Common myeloid progenitor, CD34-positive (primary cell): Measurements from ENCODE around the gene IDI1. TPM values are rescaled to one million over a fixed set of nuclear protein-coding genes. Genes with fewer than 3 reads are reported as not detected.
A peak's percentile ranks its signal among the peaks of the same experiment; 100 is the strongest.

ENCODE experiments used
- CTCF ChIA-PET: fragments of 350-600 bp; sonication (Branson Sonifier 250); formaldehyde crosslinking; loops from one replicate; lab custom pipeline; 2021; ENCODE audit warnings: antibody characterized with exemption; lab: Charles Lee
- POLR2A ChIA-PET: fragments of 350-600 bp; sonication (Branson Sonifier 250); formaldehyde crosslinking; loops from one replicate; lab custom pipeline; 2021; ENCODE audit warnings: antibody characterized with exemption; lab: Charles Lee
- DNase-seq, 3 donors: peaks; one replicate each; pipeline versions ENCODE4 v3.0.0 to v3.0.0-alpha.2; 2013
- H3K27ac ChIP-seq, 2 experiments: 1 replicate in 1 of 2; 2 replicates in 1 of 2; pipeline ENCODE4 v1.7.0; 2013; ENCODE audit warnings: inconsistent platforms in 2 of 2, low read length in 2 of 2, mild to moderate bottlenecking in 2 of 2, low read depth in 1 of 2, moderate library complexity in 1 of 2; ENCODE audit not compliant: severe bottlenecking in 2 of 2, insufficient read depth in 1 of 2, poor library complexity in 1 of 2
- H3K27me3 ChIP-seq, 5 experiments: replicated peaks in 2 of 5; 1 replicate in 3 of 5; 2 replicates in 2 of 5; pipeline versions ENCODE4 v1.6.1 to v1.7.0; 2013; ENCODE audit warnings: low read length in 4 of 5, mild to moderate bottlenecking in 2 of 5, moderate library complexity in 2 of 5, inconsistent platforms in 1 of 5; ENCODE audit not compliant: insufficient read depth in 5 of 5, control insufficient read depth in 4 of 5
- H3K36me3 ChIP-seq, 4 experiments: 1 replicate in 2 of 4; 2 replicates in 2 of 4; pipeline versions ENCODE4 v1.6.1 to v1.7.0; 2013; ENCODE audit warnings: low read length in 3 of 4, control low read depth in 1 of 4, mild to moderate bottlenecking in 1 of 4; ENCODE audit not compliant: control insufficient read depth in 4 of 4, insufficient read depth in 4 of 4
- H3K4me1 ChIP-seq, 4 experiments: 1 replicate in 3 of 4; 2 replicates in 1 of 4; pipeline versions ENCODE4 v1.6.1 to v1.7.1; 2013; ENCODE audit warnings: low read length in 3 of 4, mild to moderate bottlenecking in 3 of 4, control low read depth in 1 of 4, inconsistent platforms in 1 of 4, moderate library complexity in 1 of 4; ENCODE audit not compliant: control insufficient read depth in 4 of 4, insufficient read depth in 4 of 4; ENCODE audit errors: control extremely low read depth in 1 of 4
- H3K4me3 ChIP-seq, 7 experiments: 1 replicate in 4 of 7; 2 replicates in 3 of 7; pipeline versions ENCODE4 v1.5.1 to v1.7.0; 2013; ENCODE audit warnings: mild to moderate bottlenecking in 7 of 7, low read length in 6 of 7, moderate library complexity in 6 of 7, inconsistent platforms in 2 of 7, low read depth in 2 of 7, control low read depth in 1 of 7; ENCODE audit not compliant: insufficient read depth in 4 of 7, control insufficient read depth in 1 of 7; ENCODE audit errors: extremely low read depth in 1 of 7
- H3K9me3 ChIP-seq, 5 experiments: 1 replicate in 4 of 5; 2 replicates in 1 of 5; pipeline versions ENCODE4 v1.6.1 to v1.7.1; 2013; ENCODE audit warnings: low read length in 4 of 5, mild to moderate bottlenecking in 2 of 5, inconsistent platforms in 1 of 5, low read depth in 1 of 5, moderate library complexity in 1 of 5; ENCODE audit not compliant: control insufficient read depth in 4 of 5, insufficient read depth in 2 of 5; ENCODE audit errors: control extremely low read depth in 1 of 5
- whole genome bisulfite sequencing: methylation state at CpG from one replicate; pipeline ENCODE4 v1.1.5; 2013; ENCODE audit not compliant: insufficient coverage; 5-methylcytosine and 5-hydroxymethylcytosine counted together
- polyA plus RNA-seq: library from polyadenylated mRNA; unstranded; fragments of 120-200 nt; gene quantifications from one replicate; pipeline ENCODE4 v1.2.1, GENCODE V29; 2013

IDI1 gene
- polyA plus RNA-seq: 86.5 TPM

DNA sequence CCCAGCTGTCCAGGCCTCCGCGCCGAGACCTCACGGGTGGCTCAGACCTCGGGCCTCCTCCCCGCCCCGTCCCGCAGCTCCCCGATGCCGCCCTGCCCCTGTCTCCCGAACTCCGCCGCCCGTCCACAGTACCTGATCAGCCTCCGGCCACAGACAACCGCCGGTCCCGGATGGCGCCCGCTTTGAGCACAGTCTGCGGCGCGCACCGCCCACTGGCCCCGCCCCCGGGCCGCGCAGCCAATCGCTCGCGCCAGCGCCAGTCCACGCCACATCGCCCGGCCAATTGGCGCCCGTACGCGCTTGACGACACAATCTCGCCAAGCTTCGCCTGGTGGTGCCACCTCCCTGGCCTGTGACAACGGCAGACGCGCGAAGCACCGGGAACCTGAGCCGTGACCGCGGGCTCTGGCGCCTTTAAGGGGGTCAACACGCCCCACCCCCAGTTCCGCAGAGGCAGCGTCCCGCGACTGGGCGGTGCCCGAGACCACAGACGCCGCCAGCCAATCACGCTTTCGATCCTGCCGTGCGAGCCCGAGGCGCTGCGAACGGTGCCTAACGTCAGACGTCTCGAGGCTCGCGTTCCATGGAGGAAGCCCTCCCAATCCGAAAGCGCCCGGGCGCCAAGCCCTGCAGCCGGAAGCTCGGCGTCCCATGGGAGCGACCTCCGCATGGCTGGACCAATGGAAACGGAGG, at the start of gene IDI1:
IDI1 (minus strand) TSS at position 388 of the 693 bp plus-strand sequence; CDS start at position 272, 116 bp downstream.
- Histone ChIP-seq H3K4me3 (peak within 1 kb of the TSS; percentile 60 to 100 (median 95)), H3K36me3 (peaks cover 4 to 40% (median 8%) of the 10 kb centered on the region in 4 experiments), H3K27ac (peak within 1 kb of the TSS; percentile 94 to 96), H3K4me1 (peaks cover 14 to 47% (median 33%) of the 10 kb centered on the region in 4 experiments), H3K27me3 (no peaks in the 10 kb centered on the region), H3K9me3 (no peaks in the 10 kb centered on the region)
- WGBS: under 1% methylated on average over 52 of the region's 83 CpGs
- ChIA-PET POLR2A (interaction anchor here (0.6 to 1.6 kb wide), 5 partner anchors 9 to 117 kb away, joined by 3 to 8 read pairs (median 5); partner anchors contain the start of gene LARP4B), CTCF (no interaction called here)
- peak; percentile 97 to 99 (median 99) for DNase-seq

DNA sequence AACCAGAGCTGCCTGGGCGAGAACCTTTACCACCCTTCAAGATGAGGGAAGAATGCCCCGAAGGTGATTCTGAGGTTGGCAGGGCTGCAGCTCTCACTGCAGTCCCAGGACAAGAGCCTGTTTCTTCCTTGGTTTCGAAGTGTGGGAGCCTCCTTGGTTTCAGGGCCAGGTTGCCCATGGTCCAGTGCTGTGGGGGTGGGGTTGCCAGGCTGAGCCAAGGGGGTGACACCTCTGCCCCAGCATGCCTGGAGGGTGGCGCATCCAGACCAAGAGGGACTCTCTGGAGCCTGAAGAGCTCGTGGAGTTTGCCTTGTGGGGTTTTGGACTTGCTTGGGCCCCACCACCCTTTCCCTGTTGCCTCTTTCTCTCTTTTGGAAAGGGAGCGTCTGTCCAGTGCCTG, 48.5 kb upstream of the IDI1 start:
- CTCF ChIA-PET: no interaction called here

GRCh38 chr10:1096287-1096889, 47.5 kb upstream of the IDI1 start:
- DNase-seq: no peak
- Histone ChIP-seq H3K4me1 (no peaks in the 10 kb centered on the region), H3K36me3 (peaks cover 13 to 76% (median 63%) of the 10 kb centered on the region in 4 experiments), H3K9me3 (no peaks in the 10 kb centered on the region), H3K4me3 (no peak overlapping the region), H3K27ac (no peak overlapping the region), H3K27me3 (no peaks in the 10 kb centered on the region)
- POLR2A ChIA-PET: no interaction called here
- 90% methylated on average over 27 of the region's 27 CpGs for WGBS
- CTCF ChIA-PET: interaction anchor here (0.9 kb wide), 1 partner anchor 15 kb away, joined by 3 read pairs; no protein-coding TSS in a partner anchor

More for the DNA sequence above, 48.5 kb upstream of the IDI1 start:
- H3K27ac ChIP-seq: no peak overlapping the region
- DNase-seq: no peak
- H3K9me3 ChIP-seq: no peaks in the 10 kb centered on the region
- POLR2A ChIA-PET: no interaction called here
- H3K27me3 ChIP-seq: no peaks in the 10 kb centered on the region
- 100% methylated on average over 5 of the region's 6 CpGs for WGBS
- H3K4me3 ChIP-seq: no peak overlapping the region
- H3K4me1 ChIP-seq: no peaks in the 10 kb centered on the region
- H3K36me3 ChIP-seq: peaks cover 11 to 83% (median 71%) of the 10 kb centered on the region in 4 experiments

DNA sequence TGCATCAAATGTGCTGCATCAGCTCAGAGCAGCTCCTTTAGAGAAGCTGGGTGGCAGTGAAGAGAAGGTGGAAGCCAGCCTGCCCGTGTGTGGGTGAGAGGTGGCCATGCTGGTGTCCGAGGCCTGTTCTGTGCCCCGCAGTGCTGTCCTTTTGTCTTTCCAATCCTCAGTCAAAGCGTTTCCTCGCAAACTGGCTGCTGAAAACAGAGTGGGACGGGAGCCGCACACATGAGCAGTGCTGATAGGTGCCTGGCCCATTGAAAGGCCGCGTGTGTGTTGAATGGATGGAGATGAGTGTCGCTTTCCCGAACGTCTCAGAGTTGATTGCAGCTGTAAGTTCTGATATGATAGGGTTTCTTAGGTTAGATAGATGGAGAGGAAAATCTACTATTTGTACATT, 46.6 kb upstream of the IDI1 start:
- Histone ChIP-seq H3K27me3 (no peaks in the 10 kb centered on the region), H3K36me3 (peaks cover 16 to 75% (median 62%) of the 10 kb centered on the region in 4 experiments), H3K9me3 (no peaks in the 10 kb centered on the region), H3K4me1 (no peaks in the 10 kb centered on the region), H3K27ac (no peak overlapping the region), H3K4me3 (no peak overlapping the region)
- no peak for DNase-seq
- POLR2A ChIA-PET: no interaction called here
- CTCF ChIA-PET: no interaction called here
- WGBS: 92% methylated on average over 12 of the region's 12 CpGs

DNA sequence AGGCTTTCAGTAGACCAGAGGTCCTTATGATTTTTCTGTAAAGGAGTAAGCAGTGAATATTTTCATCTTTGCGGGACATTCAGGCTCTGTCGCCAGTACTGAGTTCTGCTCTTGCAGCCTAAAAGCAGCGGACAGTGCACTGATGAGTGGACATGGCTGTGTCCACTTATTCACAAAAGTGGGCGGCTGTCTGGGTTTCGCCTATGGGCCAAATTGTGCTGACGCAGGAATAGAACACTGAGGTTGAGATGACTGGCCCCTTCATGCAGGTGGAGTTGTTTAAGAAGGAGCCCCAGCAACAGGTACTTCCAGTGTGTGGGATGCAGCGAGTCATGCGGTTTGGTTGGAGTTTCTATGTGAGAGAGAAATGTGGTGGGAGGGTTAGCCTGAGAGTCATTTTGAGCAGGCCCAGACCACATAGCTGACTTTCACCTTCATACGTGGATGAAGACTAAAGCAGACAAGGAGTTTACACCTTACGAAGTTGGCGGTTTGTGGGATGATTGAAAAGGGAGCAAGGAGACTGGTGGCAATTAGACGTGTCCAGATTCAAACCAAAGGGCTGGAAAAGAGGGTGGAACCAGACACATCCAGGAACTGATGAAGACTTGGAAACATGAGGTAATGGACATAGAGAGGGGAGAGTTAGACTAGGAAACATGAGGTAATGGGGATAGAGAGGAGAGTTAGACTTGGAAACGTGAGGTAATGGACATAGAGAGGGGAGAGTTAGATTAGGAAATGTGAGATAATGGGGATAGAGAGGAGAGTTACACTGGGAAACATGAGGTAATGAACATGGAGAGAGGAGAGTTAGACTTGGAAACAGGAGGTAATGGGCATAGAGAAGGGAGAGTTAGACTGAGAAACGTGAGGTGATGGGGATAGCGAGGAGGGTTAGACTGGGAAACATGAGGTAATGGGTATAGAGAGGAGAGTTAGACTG, 45.5 kb upstream of the IDI1 start:
- Histone ChIP-seq H3K36me3 (peaks cover 16 to 76% (median 62%) of the 10 kb centered on the region in 4 experiments), H3K9me3 (no peaks in the 10 kb centered on the region), H3K27me3 (no peaks in the 10 kb centered on the region), H3K27ac (no peak overlapping the region), H3K4me3 (no peak overlapping the region), H3K4me1 (no peaks in the 10 kb centered on the region)
- CTCF ChIA-PET: no interaction called here
- POLR2A ChIA-PET: no interaction called here
- WGBS: 98% methylated on average over 13 of the region's 15 CpGs
- no peak for DNase-seq

- peaks cover 16 to 76% (median 60%) of the 10 kb centered on the region in 4 experiments for H3K36me3 ChIP-seq
- no peak for DNase-seq
- POLR2A ChIA-PET: no interaction called here
Observed at GRCh38 chr10:1093696-1094095, 44.8 kb upstream of the IDI1 start.

More at GRCh38 chr10:1093696-1094095, 44.8 kb upstream of the IDI1 start:
- no peak overlapping the region for H3K27ac ChIP-seq
- WGBS: 96% methylated on average over 4 of the region's 9 CpGs
- no peaks in the 10 kb centered on the region for H3K27me3 ChIP-seq
- no peaks in the 10 kb centered on the region for H3K4me1 ChIP-seq
- no peaks in the 10 kb centered on the region for H3K9me3 ChIP-seq
- CTCF ChIA-PET: no interaction called here
- H3K4me3 ChIP-seq: no peak overlapping the region
